CD4-positive, alpha-beta T cell treated with Interleukin-10 for 1 hour (primary cell): ENCODE results near the gene UQCRQ.

ENCODE experiments used
- DNase-seq: peaks from one replicate; pipeline ENCODE4 v3.0.0-alpha.2; 2020

The UQCRQ gene

GRCh38 chr5:132866342-132867045 is at the start of gene UQCRQ, which contains the start of gene GDF9:
TSS of gene UQCRQ (plus strand) at chr5:132866642. CDS start at chr5:132866882, 240 bp downstream.
TSS of gene GDF9 (minus strand) at chr5:132866469. CDS start at chr5:132864533, 1,936 bp downstream.
- peak; percentile 98 for DNase-seq

DNA sequence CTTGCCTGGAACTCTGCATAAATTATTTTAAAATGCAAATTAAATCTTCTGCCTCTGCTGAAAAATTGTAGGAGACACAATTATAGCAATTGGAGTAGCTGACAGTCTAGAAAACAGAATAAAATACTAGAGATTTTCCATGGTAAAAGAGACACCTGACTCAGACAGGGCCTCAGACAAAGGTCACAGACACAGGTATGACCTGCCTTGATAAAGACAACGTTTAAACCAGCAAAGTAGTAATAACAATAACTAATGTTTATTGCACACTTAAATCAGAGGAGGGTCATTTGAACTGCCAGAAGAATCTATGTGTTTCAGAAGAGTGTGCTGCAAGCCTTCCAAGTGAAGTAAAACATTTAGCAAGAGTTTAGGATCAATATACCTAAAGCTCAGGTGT is 49.4 kb upstream of the UQCRQ start:
- no peak for DNase-seq

- DNase-seq: no peak
Measured at GRCh38 chr5:132819468-132819867, 47.0 kb upstream of the UQCRQ start.

- peak; percentile 88 for DNase-seq
Measured at GRCh38 chr5:132820162-132820754, 46.2 kb upstream of the UQCRQ start.

GRCh38 chr5:132821350-132821749 is 45.1 kb upstream of the UQCRQ start:
- no peak for DNase-seq

DNA sequence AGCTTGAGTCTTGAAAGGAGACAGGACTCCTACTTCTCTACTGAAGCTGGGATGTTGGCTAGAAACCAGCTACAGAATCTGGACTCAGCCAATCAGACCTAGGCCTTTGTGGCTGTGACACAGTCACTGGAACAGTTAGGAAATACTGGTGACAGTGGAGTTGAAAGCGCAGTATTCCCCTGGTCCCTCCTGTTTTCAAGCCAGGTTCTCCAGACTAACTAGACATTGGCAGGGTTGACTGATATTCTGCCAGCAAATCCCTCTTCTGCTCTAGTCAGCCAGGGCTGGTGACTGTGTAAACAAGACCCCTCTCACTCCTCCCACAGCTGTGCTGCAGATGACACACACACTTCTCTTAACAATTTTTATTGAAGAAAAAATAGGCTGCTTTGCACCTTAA is 44.7 kb upstream of the UQCRQ start:
- no peak for DNase-seq

- no peak for DNase-seq
Measured at GRCh38 chr5:132822650-132823480, 43.6 kb upstream of the UQCRQ start.

GRCh38 chr5:132823481-132824050 is 42.9 kb upstream of the UQCRQ start:
- no peak for DNase-seq

DNA sequence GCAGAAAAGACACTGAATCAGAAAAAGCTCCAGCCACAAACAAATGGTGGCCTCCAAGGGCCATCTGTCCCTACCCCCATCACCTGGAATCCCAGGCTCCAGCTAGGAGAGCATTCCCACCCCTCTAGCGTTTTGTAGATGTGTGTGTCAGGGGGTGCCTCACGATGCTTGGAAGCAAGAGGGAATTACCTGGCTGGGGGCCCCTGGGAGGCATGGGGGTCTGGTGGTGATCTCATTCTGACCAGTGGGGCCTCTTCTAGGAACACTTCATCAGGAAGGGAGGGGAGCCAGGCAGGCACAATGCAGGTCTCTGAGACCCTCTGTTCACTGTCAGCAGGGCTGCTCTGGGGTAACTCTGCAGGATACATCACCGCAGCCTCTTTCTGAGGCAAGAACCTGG is 42.0 kb upstream of the UQCRQ start:
- DNase-seq: no peak

- DNase-seq: no peak
Measured at GRCh38 chr5:132825033-132825833, 41.2 kb upstream of the UQCRQ start.

DNA sequence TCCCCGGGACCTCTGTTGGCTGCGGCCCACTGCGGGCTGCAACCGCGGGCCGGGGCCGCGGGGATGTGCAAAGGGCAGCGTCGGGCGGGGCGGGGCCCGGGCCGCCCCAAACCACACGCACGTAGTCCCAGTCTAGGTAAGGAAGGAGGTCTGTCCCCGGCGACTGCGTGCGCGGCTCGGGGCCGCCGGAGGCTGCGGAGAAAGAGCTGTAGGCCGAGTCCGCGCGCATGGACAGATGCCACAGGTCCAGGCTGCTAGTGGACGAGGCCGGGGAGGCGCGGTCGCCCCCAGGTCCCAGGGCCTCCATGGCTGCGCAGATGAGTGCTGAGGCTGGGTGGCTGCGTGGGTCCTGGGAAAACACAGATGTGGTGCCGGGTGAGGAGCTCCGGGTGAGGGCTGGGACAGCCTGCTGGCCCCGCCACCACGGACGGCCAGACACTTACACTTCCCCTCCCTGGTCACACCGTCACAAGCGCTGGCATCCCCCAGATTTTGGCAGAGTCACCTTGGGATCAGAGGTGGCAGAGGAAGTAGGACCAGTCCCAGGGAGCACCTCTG is 40.5 kb upstream of the UQCRQ start:
- no peak for DNase-seq

DNA sequence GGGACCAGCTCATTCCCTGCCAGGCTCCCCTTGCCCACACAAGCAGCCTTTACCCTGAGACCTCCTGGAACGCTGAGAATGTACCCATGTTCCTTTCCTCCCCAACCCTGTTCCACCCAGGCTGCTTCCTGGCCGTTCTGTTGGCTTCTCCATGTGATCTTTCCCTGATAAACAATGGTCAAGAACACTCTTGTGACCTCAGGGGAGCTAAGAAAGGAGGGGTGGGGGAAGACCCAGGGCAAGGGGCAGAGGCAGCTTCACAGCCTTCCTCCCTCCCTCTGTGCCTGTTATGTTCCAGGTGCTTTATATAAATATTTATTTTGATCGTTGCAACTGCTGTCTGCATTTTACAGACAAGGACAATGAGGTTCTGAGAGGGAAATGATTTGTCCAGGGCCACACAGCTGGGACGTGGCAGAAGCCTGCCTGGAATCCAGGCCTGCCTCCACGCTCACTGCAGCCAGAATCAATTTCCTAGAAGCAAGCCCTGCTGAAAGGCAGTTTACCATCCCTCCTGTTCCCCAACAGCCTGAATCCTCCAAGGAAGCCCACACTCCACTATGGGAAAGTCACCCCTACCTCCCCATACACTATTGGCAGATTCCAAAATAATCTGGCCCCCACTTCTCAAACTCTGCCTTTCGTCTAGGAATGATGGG is 39.9 kb upstream of the UQCRQ start:
- DNase-seq: no peak

DNA sequence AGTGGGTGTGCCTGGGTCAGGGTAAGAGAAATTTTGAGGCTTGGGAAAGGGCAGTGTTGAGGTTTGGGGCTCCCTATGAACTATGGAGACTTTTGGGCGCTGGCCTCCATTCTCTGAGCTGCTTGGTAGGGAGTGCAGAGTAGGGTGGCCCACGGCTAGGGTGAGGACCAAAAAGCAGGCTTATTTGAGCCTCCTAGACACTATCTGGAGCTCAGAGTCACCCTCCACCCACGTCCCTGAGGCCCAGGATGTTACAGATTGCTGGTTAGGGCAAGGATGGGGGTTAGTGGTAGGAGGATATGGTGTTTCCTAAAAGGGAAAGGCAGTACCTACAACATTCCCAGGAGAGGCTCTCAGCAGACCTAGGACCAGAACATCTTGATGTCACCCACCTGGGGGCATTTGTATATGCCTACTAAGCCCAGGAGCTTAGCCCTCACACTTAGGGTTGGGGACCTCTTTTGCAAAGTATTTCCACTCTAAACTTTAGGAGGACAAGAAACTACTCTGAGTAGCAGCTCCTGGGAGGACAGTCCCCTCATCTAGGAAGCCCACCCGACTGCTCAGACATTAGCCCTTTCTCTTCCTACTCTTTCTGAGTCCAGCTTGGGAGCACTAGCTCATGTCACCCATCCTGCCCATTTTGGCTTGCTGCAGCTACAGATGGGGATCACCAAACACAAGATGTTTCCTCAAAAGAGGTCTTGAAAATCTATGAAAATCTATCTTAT is 38.3 kb upstream of the UQCRQ start:
- no peak for DNase-seq

- no peak for DNase-seq
Measured at GRCh38 chr5:132828846-132829494, 37.5 kb upstream of the UQCRQ start.

- peak; percentile 73 for DNase-seq
Measured at GRCh38 chr5:132829742-132830435, 36.6 kb upstream of the UQCRQ start.

GRCh38 chr5:132830436-132831094 is 35.9 kb upstream of the UQCRQ start, which contains the start of gene SHROOM1:
TSS of gene SHROOM1 (minus strand) at chr5:132830647. CDS start at chr5:132826140, 4,507 bp downstream.
- no peak for DNase-seq

DNA sequence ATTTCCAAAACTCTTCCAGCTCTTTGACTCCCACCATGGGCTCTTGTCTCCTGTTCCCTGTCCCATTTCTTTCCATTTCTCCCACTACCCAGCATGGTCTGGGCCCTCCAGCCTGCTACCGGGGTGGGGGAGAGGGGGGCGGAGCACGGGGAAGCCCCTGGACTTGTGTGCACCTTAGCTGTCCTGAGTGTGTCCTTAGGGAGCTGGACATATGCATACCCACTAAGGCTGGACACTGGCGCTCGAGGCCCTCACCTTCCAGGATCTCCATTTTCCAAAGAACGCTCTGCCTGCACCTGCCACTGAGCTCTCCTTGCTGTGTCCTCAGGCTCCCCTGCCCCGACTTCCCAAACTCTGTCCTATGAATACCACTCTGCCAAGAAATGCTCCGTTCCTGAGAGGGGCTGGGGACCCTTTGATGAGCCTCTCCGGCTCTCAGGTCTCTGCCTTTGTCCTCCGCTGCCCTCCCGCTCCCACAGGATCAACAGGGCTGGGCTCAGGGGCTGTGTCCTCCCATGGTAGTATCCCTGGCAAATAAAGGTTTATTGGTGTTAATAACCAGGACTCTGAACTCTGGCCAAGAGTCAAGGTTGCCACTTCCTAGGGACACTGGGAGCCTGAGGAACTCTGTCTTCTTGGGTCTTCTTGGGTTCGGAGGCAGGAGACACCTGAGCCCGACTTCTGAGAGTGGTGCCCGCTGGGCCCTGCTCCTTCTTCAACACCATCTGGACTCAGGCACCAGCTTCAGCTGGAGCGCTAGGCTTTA is 35.2 kb upstream of the UQCRQ start:
- DNase-seq: no peak

DNA sequence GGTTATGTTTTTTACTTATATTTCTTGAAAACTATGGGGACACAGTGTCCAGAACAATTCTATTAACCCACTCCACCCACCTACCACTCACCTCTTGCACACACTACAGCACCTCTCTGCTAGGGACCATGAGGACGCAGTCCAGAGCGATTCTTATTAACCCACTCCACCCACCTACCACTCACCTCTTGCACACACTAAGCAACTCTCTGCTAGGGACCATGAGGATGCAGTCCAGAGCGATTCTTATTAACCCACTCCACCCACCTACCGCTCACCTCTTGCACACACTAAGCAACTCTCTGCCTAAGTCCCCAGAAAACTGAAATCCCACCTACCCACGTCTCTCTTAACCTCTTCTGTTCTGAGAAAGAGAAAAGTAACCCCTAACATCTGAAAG is 33.8 kb upstream of the UQCRQ start:
- no peak for DNase-seq
